Activated CD8-positive, alpha-beta memory T cell treated with anti-CD3 and anti-CD28 coated beads for 1 hour (primary cell): ENCODE results near the gene MARCO.

Source experiments
- DNase-seq, 2 donors: peaks; one replicate each; pipeline ENCODE4 v3.0.0-alpha.2; 2020; ENCODE audit warnings: low read depth in 1 of 2; ENCODE audit errors: extremely low read depth in 1 of 2

Gene MARCO

DNA sequence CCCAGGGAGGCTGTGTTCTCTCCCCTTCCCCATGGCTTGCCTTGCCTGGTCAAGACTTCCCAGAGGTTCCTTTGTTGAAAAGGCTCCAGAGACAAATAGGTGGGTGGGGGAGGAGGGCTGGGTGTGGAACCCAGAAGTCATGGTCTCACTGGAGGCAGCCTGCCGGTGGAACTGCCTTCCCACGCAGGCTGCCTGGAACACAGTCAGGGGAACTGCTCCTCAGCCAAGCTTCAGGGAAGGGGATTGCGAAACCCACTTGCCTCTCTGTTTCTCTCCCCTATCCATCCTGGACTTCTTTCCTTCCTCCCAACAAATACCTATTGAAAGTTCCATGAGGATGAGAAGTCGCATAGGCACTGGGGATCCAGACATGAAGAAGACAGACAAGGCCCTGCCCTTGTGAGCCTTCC is 31.6 kb downstream of the MARCO start:
- DNase-seq, result no peak

DNA sequence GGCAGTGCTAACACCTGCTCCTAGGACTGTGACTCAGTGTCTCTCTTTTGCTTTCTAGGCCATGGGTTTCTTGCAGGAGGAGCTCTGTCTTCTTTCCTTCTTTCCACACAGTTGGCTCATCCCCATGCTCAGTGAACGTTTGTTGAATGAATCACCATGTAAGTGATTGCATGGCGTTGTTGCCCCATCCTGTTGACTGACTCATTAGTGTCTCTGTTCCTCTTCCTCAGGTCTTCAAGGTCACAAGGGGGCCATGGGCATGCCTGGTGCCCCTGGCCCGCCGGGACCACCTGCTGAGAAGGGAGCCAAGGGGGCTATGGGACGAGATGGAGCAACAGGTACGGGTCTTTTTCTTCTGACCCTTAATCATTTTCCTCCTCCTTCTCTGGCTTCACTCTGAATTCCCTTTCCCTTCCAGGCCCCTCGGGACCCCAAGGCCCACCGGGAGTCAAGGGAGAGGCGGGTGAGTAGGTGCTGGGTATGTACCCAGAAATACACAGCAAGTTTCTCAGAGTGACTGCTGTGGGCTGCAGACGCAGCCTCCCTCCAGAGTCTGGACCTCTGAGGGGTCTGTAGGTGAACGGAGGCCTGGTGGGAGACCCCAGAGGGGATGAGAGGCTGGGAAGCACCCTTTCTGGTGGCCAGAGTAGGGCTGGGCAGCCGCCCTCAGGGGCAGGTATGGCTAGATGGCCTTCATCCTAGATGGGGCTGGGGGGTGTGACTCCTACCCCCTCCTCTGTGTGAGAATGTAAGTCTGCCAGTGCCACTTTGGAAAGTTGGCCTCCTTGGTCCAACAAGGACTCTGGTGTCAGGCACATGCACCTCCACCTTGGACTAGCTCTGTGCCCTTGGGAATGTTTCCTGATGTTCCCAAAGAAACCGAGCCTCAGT is 32.4 kb downstream of the MARCO start:
- DNase-seq, result no peak

DNA sequence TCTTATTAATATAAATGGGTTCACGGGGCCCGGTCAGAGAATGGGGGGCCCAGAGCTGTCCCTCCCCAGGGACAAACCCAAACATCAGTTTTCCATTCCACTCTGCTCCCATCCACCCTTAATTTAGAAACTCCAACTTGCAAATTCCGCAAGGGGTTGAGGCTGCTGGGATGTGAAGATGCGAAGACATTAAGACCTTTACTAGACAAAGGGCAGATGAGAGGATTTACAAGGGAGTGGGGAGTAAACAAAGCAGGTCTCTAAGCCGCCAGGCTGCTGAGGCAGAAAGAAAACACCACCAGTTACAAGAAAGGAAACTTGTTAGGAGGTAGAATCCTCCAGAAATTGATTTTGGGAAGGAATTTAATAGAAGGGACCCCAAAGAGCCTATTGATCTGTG is 33.1 kb downstream of the MARCO start:
- no peak for DNase-seq

DNA sequence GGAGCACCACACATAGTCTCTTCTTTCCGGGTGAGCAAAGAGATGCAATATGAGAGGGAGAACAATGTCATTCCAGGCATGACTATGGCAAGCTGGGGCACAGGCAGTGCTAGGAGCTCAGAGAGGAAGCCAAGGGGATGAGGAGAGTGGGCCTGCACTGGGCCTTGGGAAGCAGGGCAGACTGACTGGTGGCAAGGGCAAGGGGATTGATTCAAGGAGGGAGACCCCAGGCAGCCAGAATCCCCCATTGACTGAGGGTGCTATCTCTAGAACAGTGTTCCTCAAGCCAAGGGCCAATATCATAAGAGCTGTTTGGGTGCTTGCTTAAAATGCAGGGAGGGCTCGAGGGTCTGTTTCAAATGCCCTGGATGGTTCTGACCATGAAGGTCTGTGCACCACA is 36.1 kb downstream of the MARCO start:
- no peak for DNase-seq

DNA sequence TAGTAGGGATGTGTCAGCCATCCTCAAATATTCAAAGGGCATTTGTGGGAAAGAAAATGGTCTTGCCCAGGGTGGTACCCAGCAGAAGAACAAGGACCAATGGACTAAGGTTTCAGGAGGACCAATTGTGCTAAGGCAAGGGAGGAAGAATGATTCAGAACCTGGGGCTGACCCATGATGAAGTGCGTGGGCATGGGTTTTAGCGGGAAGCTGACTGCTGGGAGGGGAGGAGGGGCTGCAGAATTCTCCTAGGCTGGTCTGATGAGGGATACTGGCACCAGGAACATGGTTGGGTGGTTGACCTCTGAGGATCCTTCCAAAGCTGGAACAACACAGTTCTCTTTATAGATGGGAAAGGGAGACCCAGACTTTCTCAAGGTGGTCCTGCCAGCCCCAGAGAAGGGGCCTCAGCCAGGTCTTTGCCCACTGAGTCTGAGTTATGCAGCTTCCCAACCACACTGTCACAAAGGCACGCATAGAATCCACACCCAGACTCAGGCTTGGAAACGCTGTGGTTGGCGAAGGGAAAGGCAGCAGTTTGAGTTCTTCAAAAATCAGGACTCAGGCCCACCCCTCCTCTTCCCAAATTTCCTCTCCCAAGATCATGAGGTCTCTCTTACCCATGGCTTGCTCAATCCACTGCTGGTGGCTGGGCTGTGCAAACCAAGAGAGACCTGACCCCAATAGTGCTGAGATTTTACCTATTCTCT is 37.3 kb downstream of the MARCO start:
- no peak for DNase-seq

DNA sequence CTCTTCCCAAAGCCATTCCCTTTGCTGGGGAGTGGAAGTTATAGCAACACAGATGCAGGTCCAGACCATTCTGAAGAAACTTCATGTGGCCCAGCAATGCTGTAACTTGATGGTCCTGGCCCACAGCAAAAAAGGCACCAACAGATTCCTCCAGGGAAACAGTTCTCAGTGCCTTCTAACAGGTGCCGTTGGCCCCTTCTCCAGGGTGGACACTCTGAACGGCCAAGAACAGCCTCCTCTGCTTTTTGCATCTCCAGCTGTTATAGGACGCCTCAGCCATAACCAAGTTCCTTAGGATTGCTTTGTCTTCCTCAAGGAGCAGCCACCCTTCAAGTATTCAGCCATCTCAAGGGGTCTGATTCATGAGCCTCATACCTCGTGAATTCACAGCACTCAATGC is 38.0 kb downstream of the MARCO start:
- no peak for DNase-seq

DNA sequence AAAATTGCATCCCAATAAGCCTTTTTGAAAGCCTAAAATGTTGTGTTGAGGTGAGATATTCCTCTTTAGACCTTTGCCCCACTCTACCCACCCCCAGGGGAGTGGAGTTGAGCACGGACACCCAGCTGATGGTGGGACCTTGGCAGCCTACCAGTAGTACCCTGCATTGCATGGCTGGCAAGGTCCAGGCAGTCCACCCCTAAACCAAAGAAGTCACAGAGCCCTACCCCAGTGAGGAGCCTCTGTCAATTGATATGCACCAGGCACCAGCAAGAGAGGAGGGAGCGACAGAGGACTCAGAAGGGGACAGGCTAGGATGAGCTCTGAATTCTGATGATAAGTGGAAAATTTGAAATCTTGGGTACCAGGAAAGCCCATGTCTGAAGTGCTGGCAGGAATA is 38.6 kb downstream of the MARCO start:
- DNase-seq, result no peak

DNA sequence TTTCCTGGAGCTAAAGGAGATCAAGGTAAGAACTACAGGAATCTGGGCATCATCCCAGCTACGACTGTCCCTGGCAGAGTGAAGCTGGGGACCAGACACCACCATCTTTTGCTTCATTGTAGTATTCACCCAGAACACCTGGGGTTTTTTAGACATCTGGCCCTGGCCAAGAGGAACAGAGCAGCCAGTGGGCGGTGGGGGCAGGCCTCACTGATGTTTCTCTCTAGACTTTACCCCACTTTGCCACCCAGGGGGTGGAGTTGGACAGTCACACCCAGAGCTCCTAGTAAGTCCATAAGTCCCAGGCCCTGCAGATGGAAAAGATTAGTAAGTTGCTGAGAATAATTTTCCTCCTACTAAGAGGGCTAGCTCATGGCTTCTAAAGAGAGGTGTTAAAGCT is 39.6 kb downstream of the MARCO start:
- DNase-seq, result no peak

DNA sequence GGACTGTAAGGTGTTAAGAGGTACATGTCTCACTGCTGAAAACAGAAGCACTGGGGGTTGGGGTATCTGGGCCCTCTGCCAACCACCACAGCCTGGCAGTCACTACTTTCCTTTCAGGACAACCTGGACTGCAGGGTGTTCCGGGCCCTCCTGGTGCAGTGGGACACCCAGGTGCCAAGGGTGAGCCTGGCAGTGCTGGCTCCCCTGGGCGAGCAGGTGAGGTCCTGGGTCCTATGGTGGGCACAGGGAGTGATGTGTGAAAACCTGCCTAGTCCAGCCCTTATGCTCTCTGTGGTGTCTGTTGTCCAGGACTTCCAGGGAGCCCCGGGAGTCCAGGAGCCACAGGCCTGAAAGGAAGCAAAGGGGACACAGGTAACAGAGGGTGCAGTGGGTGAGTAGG is 40.0 kb downstream of the MARCO start:
- DNase-seq, result no peak

DNA sequence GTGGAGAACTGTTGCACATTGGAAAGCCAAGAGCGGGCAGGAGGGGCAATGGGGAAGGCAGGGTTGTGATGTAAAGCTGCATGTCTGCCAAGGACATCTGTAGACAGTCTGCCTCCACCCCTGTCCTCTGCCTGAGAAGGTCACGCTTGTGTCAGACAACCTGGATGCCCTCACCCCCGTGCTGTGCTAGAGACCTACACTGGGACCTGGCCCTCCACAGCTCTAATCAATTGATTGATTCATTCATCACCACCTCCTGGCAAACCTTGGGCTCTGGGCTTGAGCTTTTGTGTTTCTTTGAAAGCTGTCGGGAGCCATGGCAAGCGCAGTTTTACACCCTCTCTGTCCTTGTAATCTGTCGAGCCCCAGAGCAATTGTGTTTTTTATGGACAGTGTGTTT is 41.1 kb downstream of the MARCO start:
- no peak for DNase-seq

DNA sequence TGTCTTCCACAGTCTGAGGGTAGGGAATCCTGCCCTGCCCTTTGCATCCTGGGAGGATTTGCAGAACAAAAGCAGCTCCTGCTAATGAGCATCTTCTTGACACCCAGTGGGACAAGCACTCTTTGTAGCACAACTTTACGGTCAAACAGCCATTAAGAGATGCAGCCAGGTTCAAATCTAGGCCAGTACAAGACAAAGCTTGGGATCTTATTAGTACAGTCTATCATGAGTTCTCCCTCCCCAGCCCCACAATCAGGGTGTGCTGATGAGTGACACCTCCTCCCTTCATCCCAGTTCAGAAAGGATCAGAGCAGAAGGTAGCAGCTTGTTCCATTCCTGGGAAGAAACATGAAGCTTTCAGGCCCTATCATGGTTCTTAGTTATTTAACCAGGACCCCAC is 41.9 kb downstream of the MARCO start:
- DNase-seq, result no peak

DNA sequence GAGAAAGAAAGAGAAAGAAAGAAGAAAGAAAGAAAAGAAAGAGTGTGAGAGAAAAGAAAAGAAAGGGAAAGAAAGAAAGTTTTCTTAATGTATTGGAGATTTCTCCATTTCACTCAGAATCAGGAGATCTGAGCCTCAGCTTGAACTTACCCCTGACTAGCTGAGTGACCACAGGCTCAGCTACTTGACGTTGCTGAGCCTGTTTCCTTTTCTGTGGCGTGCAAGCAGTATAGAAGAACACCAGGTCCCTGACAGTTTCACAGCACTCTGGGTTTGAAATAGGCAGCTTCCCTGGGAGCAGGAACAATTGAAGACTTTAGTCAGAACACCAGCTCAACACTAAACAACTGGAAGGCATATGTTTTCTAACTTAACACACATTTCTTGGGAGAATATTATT is 44.7 kb downstream of the MARCO start:
- no peak for DNase-seq

DNA sequence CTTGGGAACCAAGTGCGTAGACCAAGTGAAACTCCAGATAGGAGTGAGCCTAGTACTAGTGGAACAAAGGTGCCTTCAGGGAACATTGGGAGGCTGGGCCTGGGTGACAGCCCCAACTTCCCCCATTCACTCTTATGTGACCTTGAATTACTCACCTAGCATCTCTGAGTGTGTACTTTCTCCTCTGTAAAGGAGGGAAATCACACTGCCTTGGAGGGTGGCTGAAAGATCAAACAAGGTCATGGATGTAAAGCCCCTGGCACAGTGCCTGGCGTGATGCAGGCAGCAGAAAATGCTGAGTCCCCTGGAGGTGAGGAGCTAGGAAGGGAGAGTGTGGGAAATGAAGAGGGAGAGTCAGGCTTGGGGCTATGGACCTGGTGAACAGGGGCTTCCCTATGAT is 45.9 kb downstream of the MARCO start:
- no peak for DNase-seq

DNA sequence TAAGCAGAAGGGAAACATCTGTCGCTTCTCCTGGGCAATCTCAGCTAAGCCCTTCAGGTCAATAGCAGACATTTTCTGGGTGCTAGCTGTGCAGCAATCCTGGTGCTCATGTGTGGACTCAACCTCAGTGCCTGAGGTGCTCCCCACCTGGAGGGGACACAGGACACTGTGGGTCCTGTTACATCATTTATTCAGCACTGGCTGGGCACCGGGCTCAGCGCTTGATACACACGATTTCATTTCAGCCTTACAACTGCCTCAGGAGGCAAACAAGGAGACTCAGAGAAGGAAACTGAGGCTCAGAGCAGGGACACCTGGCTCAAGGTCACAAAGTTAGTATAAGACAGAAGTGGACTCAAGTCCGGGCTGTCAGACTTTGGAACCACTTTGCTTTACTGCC is 46.7 kb downstream of the MARCO start:
- DNase-seq, result no peak

DNA sequence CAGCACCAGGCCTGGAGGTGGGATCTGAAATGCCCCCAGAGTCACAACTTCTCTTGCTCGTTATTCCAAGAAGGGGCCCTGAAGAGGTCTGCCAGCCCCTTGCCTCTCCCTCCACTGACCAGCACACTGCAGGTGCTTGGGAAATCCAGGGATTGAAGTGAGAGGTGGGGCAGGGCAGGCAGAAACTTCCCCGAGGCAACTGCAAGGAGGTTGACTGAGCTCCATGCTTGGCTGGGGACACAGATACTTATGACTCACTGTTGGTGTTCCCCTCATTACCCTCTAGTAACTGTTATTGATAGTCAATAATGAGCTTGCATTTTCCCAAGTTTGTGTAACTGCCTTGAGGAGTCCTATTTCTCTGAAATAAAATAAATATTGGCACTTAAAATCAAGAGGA is 47.5 kb downstream of the MARCO start:
- DNase-seq, result no peak

DNA sequence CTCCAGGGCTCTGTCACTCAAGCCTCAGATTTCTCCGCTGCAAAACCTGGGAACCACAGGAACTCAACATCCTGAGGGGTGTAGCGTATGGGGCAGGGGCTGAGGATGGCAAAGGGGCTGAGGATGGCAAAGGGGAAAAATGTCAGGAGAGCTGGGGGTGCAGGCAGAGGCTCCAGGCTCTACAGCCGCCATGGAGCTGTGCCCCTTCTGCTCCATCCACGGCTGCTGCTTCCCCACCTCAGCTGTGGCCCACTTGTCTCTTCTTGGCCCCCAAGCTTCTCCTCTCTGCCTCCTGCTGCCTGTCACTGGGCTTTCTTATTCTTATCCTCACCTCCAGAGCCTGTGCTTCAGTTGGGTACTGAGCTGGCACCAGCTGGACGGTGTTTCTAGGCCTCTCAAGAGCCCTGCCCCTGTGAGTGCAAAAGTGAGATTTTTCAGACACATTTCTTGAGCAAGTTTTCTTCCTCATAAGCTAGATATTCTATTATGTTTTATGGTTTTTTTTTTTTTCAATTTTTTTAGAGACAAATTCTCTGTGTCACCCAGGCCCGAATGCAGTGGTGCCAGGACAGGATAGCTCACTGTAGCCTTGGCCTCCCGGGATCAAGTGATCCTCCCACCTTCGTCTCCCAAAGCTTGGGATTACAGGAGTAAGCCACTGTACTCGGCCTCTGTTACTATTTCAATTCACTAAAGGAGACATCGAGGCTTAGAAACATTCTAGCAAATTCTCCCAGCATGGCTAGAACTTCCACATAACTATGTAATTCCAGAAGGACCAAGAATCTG is 49.0 kb downstream of the MARCO start:
- no peak for DNase-seq

DNA sequence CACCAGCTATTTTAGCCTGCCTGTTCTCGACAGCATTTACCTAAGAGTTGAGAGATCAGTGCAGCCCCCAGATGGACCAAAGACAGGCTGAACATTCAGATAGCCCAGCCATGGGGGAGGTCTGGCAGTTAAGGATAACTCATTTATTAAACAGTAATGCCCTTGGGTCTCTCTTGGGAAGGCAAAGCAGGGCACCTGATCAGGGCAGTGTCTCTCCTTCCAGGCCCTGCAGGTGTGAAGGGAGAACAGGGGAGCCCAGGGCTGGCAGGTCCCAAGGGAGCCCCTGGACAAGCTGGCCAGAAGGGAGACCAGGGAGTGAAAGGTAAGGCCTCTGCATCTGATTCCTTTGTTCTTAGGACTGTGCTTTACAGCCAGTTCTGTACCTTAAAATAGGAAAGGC is 49.6 kb downstream of the MARCO start:
- no peak for DNase-seq

DNA sequence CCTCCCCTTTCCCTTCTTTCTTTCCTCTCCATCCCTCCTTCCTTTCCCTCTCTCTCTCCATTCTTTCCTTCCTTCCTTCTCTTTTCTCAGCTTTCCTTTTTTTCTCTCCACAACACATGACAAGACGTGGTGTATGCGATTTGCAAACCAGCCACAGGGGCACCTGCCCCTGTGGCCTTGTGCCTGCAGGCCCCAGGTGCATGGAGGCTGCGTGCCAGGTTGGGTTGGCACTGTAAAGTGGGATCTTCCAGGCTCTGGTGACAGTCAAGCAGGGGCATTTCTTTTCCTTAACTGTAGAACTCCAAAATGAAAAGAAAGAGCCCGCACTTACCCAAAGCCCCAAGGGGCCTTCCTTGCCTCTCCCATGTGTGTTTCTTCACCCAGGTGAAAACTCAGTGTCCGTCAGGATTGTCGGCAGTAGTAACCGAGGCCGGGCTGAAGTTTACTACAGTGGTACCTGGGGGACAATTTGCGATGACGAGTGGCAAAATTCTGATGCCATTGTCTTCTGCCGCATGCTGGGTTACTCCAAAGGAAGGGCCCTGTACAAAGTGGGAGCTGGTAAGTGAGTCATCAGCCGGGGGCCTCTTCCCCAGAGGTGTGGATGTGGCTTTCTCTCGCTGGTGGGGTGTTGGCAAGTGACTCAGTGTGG is 50.9 kb downstream of the MARCO start:
- no peak for DNase-seq

DNA sequence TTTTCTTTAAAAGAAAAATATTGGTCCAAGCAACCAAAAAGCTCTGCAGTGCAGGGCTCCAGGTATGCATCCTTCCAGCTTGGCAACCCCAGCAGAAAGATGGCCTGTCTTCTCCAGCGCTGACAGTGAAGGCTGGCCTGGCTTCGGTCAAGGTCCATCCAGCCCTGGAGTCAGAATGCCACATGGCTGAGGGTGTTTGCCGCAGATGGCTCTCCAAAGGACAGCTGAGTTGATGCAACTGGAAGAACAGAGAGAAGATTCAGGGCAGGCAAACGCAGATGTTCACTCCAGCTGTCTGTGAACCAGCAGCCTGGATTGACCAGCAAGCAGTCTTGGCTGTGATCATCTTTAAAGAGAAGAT is 51.4 kb downstream of the MARCO start:
- no peak for DNase-seq

DNA sequence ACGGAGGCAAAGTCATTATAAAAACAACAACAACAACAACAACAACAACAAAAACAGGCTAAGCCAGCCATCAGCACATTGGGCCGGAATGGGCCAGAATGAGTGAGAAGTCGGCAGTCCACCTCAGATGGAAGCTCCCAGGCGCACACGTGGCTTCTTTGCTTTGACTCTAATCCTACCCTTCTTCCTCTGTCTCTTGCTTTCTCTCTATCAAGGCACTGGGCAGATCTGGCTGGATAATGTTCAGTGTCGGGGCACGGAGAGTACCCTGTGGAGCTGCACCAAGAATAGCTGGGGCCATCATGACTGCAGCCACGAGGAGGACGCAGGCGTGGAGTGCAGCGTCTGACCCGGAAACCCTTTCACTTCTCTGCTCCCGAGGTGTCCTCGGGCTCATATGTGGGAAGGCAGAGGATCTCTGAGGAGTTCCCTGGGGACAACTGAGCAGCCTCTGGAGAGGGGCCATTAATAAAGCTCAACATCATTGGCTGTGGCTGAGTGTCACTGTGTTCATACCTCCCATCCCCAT is 52.2 kb downstream of the MARCO start:
- DNase-seq, result no peak

DNA sequence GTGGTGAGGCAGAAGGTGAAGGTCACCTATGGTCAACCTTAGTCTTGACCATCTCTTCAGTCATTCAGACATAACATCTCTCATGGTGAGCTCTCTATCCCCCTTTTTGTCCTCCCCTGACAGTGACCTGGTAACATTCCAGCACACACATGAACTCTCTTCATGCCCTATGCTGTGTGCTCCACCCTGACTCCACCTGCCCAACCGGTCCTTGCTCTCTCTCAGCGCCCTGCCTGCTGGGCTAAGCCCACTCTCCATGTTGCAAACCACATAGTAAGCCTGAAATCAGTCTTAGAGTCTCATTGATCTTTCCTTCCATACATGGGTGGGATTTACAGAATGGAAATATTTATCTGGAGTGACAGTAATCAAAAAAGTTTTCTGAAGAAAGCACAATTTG is 52.8 kb downstream of the MARCO start:
- no peak for DNase-seq
